ENCODE results near the gene GRIK4.

GRIK4 gene

GRCh38 chr11:120663142-120663541 is 151.6 kb downstream of the GRIK4 start:
- no peak for DNase-seq (ENCODE audit: low read depth in 3 of 3, low spot score in 1 of 3)

- no peak for DNase-seq (ENCODE audit: low read depth in 3 of 3, low spot score in 1 of 3)
Observed at GRCh38 chr11:120666121-120666639, 154.6 kb downstream of the GRIK4 start.

GRCh38 chr11:120667281-120667680 is 155.7 kb downstream of the GRIK4 start:
- DNase-seq (ENCODE audit: low read depth in 3 of 3, low spot score in 1 of 3): no peak

- DNase-seq (ENCODE audit: low read depth in 3 of 3, low spot score in 1 of 3): no peak
Observed at GRCh38 chr11:120667934-120668333, 156.4 kb downstream of the GRIK4 start.

DNA sequence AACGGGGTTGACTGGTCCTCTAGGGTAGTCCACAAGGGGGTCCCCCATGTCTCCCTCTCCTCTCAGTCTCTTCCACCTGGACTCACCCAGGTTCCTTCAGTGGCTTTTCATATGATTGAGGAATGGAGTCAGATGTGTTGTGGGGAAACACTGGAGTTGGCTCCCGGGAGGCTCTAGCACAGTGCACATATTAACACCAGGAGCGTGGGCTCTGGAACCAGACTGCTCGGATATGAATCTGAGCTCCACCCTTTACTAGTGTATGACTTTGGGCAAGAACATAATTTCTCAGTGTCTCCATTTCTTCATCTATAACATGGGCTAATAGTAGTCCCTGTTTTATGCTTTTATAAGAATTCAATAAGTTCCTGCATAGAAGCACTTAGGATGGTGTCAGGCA is 157.0 kb downstream of the GRIK4 start:
- DNase-seq (ENCODE audit: low read depth in 3 of 3, low spot score in 1 of 3): no peak

- DNase-seq (ENCODE audit: low read depth in 3 of 3, low spot score in 1 of 3): no peak
Observed at GRCh38 chr11:120674542-120674941, 163.0 kb downstream of the GRIK4 start.

GRCh38 chr11:120675171-120675570 is 163.6 kb downstream of the GRIK4 start:
- no peak for DNase-seq (ENCODE audit: low read depth in 3 of 3, low spot score in 1 of 3)

DNA sequence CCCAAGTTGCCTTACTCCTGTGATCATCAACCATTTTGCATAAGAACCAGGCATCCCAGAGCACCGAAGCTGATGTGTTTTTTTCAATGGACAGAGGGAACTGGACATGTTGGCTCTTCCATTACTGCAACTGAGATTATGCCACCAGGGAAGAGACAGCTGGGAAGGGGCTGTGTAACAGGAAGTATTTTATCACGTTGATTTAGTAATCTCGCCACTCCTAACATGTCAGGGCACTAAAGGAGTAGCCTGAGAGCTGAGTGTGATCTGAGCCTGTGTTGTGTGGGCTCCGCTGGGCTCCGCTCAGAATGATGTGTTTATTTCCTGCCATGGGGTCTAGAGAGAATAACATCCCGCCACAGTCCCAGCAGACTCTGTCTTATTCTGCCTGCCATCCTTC is 165.4 kb downstream of the GRIK4 start:
- no peak for DNase-seq (ENCODE audit: low read depth in 3 of 3, low spot score in 1 of 3)

DNA sequence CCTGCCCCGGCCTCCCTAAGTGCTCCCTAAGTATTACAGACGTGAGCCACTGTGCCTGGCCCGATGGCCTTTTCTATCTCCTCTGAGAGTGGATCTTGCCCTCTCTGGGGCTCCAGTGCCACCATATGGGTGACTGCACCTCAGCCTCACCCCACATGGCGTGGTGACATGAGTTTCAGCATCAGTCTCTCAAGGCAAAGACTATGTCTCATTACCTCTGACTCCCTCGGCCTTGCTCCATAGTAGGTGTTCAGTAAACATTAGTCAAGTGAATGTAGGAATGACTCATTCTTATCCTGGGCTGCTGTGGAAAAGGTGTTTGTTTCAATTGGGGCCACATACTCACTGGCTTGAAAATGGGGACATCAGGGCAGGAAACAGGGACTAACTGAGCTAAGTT is 168.8 kb downstream of the GRIK4 start:
- DNase-seq (ENCODE audit: low read depth in 3 of 3, low spot score in 1 of 3): no peak

- DNase-seq (ENCODE audit: low read depth in 3 of 3, low spot score in 1 of 3): no peak
Observed at GRCh38 chr11:120681434-120682331, 170.1 kb downstream of the GRIK4 start.

DNA sequence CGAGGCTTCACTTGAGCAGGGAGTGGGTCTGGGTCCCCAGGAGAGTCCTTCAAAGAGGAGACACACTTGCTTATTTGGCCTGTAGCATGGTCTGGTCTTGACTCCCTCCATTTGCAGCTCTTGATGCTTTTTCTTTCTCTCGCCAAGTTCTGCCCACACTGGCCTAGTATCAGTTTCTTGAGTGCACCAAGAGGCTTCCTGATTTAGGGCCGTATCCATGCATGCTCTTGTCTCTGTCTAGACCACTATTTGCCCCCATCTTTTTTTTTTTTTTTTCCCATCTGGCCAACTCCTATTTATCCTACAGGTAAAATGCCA is 170.7 kb downstream of the GRIK4 start:
- DNase-seq (ENCODE audit: low read depth in 3 of 3, low spot score in 1 of 3): no peak

DNA sequence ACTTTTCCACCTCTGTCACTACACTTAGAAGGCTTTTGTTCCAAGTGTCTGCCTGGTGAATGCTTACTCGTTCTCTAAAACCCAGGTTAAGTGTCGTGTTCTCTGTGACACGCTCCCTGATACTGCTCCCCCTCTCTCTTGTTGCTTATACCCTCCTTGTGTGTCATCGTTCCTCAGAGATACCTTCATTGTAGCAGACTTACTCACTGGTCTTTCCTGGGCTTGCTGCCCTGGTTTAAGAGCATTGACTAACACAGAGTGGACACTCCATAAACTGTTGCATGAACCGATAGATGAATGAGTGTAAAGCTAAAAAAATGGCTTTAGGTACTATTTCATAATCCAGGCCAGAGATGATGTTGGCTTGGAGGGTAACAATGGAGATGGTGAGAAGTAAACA is 171.3 kb downstream of the GRIK4 start:
- DNase-seq (ENCODE audit: low read depth in 3 of 3, low spot score in 1 of 3): no peak

- DNase-seq (ENCODE audit: low read depth in 3 of 3, low spot score in 1 of 3): no peak
Observed at GRCh38 chr11:120686516-120686915, 175.0 kb downstream of the GRIK4 start.

GRCh38 chr11:120688163-120688562 is 176.6 kb downstream of the GRIK4 start:
- DNase-seq (ENCODE audit: low read depth in 3 of 3, low spot score in 1 of 3): no peak

DNA sequence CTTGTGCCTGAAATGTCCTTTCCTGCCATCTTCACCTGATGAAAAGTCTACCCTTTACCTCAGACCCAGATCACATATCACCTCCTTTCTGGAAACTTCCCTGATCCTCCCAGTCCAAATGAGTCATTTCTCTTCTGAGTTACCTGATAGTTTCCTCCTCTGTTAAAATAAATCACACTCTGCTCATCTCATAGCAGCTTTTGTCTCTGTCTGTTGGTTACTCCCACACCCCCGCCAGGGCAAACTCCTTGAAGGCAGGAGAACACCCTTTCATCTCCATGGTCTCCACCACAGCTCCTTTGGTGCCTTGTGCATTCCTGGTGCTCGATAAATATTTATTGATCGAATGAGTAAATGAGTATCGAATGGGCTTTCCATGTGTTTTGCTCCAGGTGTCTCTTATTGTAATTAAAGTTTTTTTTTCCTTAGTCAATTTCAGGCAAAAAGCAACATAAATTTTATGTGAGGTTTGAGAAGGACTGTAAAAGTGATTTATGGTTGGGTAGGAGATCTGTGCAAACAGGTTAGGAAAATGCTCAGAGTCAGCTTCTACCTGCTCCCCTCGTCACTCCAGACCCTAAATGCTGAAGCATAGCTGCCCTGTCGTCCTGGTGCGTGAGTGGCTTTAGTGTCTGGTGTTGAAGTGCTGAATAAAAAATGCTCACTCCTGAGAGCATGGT is 178.2 kb downstream of the GRIK4 start:
- DNase-seq (ENCODE audit: low read depth in 3 of 3, low spot score in 1 of 3): no peak

GRCh38 chr11:120690406-120690805 is 178.9 kb downstream of the GRIK4 start:
- DNase-seq (ENCODE audit: low read depth in 3 of 3, low spot score in 1 of 3): no peak

GRCh38 chr11:120694726-120695125 is 183.2 kb downstream of the GRIK4 start:
- DNase-seq (ENCODE audit: low read depth in 3 of 3, low spot score in 1 of 3): no peak

DNA sequence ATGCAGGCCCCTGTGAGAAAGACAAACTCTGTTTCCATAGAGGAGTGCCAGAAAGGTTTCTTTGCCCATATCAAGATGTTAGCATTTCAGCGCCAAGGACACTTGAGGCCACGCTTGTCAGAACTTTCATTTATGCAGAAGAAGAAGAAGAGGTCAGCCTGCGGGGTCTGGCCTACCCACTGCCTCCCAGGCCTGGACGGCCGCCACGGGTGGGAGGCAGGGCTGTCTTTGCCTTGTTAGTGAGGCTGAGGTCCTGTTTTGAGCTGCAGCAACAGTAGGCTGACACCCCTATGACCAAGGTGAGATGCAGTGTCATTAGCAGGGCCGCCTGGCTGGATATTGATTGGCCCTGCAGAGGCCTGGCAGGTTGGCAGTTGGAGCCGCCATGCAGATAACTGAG is 183.9 kb downstream of the GRIK4 start:
- no peak for DNase-seq (ENCODE audit: low read depth in 3 of 3, low spot score in 1 of 3)

DNA sequence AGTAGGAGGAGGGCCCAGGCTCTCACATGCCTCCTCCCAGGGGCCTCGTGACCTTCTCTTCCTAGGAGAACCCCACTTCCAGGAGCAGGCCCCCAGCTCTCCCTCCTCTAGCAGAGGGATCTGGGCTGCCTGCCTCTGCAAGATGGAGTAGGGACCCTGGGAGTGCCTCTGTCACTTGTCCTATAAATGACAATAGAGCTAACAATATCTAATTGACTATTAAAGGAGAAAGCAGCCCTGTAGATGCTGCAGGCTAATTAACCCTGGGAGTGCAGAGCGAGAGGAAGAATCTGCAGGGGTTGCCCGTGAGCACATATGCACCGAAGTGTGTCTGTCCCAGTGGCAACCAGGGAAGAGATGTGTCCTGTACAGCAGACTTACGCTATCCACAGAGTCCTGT is 184.4 kb downstream of the GRIK4 start:
- no peak for DNase-seq (ENCODE audit: low read depth in 3 of 3, low spot score in 1 of 3)

DNA sequence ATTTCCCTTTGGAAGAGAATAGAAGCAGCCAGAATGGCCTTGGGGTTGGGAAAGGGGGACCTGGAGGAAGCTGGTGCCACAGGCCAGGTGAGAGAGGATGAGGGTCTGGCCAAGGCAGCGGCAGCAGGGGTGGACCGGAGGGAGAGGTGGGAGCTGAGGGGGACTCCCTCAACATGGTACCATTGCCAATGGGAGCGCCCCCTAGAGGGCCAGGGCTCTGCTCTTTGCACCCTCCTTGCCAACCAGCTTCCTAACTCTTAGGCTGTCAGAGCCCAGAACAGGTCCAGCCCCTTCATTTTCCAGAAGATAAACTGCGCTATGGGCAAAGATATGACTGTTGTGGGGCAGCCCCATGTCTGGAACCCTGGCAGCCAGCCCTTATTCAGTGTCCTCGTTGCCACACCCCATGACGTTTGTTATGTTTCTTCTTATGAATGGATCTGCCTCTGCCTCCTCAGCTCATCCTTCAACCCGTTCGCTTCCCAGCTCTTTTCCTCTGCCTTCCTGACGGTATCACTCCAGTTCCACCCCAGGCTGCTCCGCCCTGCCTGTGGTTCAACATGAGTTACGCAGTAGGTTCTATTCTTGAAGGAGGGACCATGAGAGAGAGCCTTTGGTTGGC is 185.2 kb downstream of the GRIK4 start:
- DNase-seq (ENCODE audit: low read depth in 3 of 3, low spot score in 1 of 3): no peak

DNA sequence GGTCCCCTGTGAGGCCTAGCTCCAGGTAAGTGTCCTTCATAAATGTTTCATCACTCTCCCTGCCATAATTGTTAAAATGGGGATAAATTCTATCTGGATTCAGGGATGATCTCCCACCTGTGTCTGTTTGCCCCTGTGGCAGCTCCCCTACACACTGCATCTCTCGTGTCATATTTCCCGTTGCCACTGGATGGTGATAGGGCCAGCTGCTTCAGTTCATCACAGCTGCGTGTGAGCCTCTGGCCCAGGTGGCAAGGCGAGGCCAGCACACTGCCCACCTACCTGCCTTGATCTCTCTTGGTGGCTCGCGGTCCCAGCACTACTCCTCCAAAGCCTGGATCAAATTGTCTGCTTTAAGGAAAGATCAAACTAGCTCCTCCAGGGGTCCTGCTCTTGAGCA is 187.4 kb downstream of the GRIK4 start:
- no peak for DNase-seq (ENCODE audit: low read depth in 3 of 3, low spot score in 1 of 3)

- no peak for DNase-seq (ENCODE audit: low read depth in 3 of 3, low spot score in 1 of 3)
Observed at GRCh38 chr11:120702656-120703055, 191.1 kb downstream of the GRIK4 start.

Measured in stimulated activated CD4-positive, alpha-beta T cell treated with anti-CD3 and anti-CD28 coated beads, TNF-alpha, amount 100 ng/mL, for 1 hour (primary cell).